ENCODE measurements around the gene CARMIL1. TPM values are rescaled to one million over a fixed set of nuclear protein-coding genes. Genes with fewer than 3 reads are reported as not detected.
A peak's percentile ranks its signal among the peaks of the same experiment; 100 is the strongest.

Gene CARMIL1
- total RNA-seq, 1 experiment from 2014 or later: 23.6 TPM

GRCh38 chr6:25498505-25498904 lies 219.3 kb downstream of the CARMIL1 start:
- H3K14ac ChIP-seq (ENCODE audit: insufficient read depth, low read length): no peak overlapping the region
- H3T11ph ChIP-seq (ENCODE audit: low read length): no peak overlapping the region
- no peak overlapping the region for H3K4ac ChIP-seq (ENCODE audit: low read depth, low read length)
- H3K23me2 ChIP-seq (ENCODE audit: insufficient read length, low read depth, low read length, poor library complexity, severe bottlenecking): no peaks in the 10 kb centered on the region
- H3K27ac ChIP-seq (ENCODE audit: insufficient read length, low read depth, low read length): no peak overlapping the region
- no peak overlapping the region for H3K4me2 ChIP-seq (ENCODE audit: insufficient read depth, insufficient read length, low read length)
- H4K5ac ChIP-seq (ENCODE audit: insufficient read length, low read depth, low read length): no peak overlapping the region
- H2BK20ac ChIP-seq (ENCODE audit: low read depth, low read length, poor library complexity, severe bottlenecking): no peak overlapping the region
- H3K4me1 ChIP-seq (ENCODE audit: insufficient read depth, low read length): no peaks in the 10 kb centered on the region
- H2AK5ac ChIP-seq (ENCODE audit: insufficient read length, low read length): no peak overlapping the region
- H2AFZ ChIP-seq (ENCODE audit: low read length): no peak overlapping the region
- Mint-ChIP-seq H3K4me1 (peaks cover 24 to 33% of the 10 kb centered on the region in 2 experiments), H3K4me3 (no peak overlapping the region), H3K36me3 (ENCODE audit: insufficient read depth in 1 of 3, low read depth in 3 of 3) (0 out of 7 replicates have a peak, but pooled peaks cover 0 to 5% (median 0%) of the 10 kb centered on the region in 3 experiments), H3K27ac (peak overlapping the region; percentile 12 to 92 (median 57); a peak in 4 of 7 replicates), H3K27me3 (ENCODE audit: low read depth) (no peaks in the 10 kb centered on the region), H3K9me3 (no peaks in the 10 kb centered on the region)
- no peak overlapping the region for H2BK120ac ChIP-seq (ENCODE audit: low read depth, low read length, poor library complexity, severe bottlenecking)
- no peak overlapping the region for H2BK5ac ChIP-seq (ENCODE audit: insufficient read length, low read length)
- no peak overlapping the region for H3K56ac ChIP-seq (ENCODE audit: insufficient read length, low read depth, low read length)
- WGBS (ENCODE audit: extremely low coverage, insufficient read length, low lambda C conversion rate): no CpG with 5 or more reads among the region's 4 CpGs
- no peak overlapping the region for H4K8ac ChIP-seq (replicated peaks; ENCODE audit: insufficient read length, low read depth, low read length)
- no peak overlapping the region for H2BK12ac ChIP-seq (ENCODE audit: insufficient read length, low read depth, low read length)
- no peak overlapping the region for H3K9ac ChIP-seq (ENCODE audit: extremely low read depth, insufficient read length, low read length)
- DNase-seq: no peak
- no peaks in the 10 kb centered on the region for H3K9me3 ChIP-seq (ENCODE audit: control insufficient read depth, low read depth, low read length)
- no peak overlapping the region for H3K23ac ChIP-seq (ENCODE audit: insufficient read length, low read depth, low read length)
- H2BK15ac ChIP-seq (ENCODE audit: low read depth, low read length): no peak overlapping the region
- no peak overlapping the region for H3K18ac ChIP-seq (ENCODE audit: insufficient read length, low read depth, low read length)
- TF ChIP-seq CTCF (conservative IDR thresholded peaks at IDR 0.05): no peak
- H4K91ac ChIP-seq (ENCODE audit: insufficient read length, low read depth, low read length): no peak overlapping the region
- no peaks in the 10 kb centered on the region for H3K79me2 ChIP-seq (ENCODE audit: insufficient read depth, low read length)
- H4K20me1 ChIP-seq (ENCODE audit: control insufficient read depth, insufficient read depth, insufficient read length): no peaks in the 10 kb centered on the region
- no peaks in the 10 kb centered on the region for H3K79me1 ChIP-seq (ENCODE audit: insufficient read depth, low read depth, low read length, poor library complexity, severe bottlenecking)
- H3K27me3 ChIP-seq (ENCODE audit: insufficient read depth, low read length): no peaks in the 10 kb centered on the region

Data from H9 (cell line).